Esophagus squamous epithelium (tissue), 4 donors: ENCODE results near the gene DNAI7.

Experiments used
- POLR2A ChIP-seq, 4 donors: fragments of 450-650 bp; IDR thresholded peaks; one replicate each; pipeline ENCODE4 v1.6.1; 2017; ENCODE audit warnings: antibody characterized with exemption in 4 of 4, mild to moderate bottlenecking in 4 of 4, moderate library complexity in 3 of 4
- TF ChIP-seq, protein P1 (sequence below), 6 experiments: fragments of 450-650 bp in 4 of 6; fragments of 200-600 bp in 2 of 6; sonication (generic) in 2 of 6; IDR thresholded peaks; one replicate each; pipeline ENCODE4 v1.5.1; 2016 to 2019; ENCODE audit warnings: antibody characterized with exemption in 6 of 6, mild to moderate bottlenecking in 4 of 6, moderate library complexity in 4 of 6

DNA sequence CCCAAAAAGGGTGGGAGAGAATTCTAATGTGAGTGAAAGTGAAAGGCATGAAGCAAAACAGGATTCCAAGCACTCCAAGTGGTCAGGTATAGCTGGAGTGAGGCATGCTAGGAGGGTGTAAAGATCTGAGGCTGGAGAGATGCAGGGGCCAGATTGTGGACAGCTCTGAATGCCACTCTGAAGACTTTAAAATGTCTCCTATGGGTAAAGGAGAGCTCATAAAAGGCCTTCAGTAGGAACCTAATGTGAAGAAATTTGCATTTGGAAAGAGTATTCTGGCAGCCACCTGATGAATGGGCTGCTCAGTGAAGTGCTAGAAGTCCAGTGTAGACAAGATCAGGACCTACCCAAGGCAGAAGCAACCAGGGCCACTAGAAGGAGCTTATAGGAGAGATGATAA lies 68.9 kb downstream of the DNAI7 start:
- TF ChIP-seq, protein P1, sequence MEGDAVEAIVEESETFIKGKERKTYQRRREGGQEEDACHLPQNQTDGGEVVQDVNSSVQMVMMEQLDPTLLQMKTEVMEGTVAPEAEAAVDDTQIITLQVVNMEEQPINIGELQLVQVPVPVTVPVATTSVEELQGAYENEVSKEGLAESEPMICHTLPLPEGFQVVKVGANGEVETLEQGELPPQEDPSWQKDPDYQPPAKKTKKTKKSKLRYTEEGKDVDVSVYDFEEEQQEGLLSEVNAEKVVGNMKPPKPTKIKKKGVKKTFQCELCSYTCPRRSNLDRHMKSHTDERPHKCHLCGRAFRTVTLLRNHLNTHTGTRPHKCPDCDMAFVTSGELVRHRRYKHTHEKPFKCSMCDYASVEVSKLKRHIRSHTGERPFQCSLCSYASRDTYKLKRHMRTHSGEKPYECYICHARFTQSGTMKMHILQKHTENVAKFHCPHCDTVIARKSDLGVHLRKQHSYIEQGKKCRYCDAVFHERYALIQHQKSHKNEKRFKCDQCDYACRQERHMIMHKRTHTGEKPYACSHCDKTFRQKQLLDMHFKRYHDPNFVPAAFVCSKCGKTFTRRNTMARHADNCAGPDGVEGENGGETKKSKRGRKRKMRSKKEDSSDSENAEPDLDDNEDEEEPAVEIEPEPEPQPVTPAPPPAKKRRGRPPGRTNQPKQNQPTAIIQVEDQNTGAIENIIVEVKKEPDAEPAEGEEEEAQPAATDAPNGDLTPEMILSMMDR (IDR thresholded peaks at IDR 0.05), result no peak
- TF ChIP-seq POLR2A (IDR thresholded peaks at IDR 0.05), result no peak
